Prostate gland (tissue), 2 donors: ENCODE data around the gene SMYD2.

Source experiments
- POLR2A ChIP-seq: fragments of 450-650 bp; IDR thresholded peaks from one replicate; pipeline ENCODE4 v1.6.1; 2016; ENCODE audit warnings: antibody characterized with exemption, mild to moderate bottlenecking
- TF ChIP-seq, protein P1 (sequence below), 4 experiments: fragments of 200-600 bp in 2 of 4; fragments of 450-650 bp in 2 of 4; sonication (generic) in 2 of 4; IDR thresholded peaks; 1 replicate in 3 of 4; 2 replicates in 1 of 4; pipeline ENCODE4 v1.5.1; 2016 to 2019; ENCODE audit warnings: antibody characterized with exemption in 4 of 4, mild to moderate bottlenecking in 2 of 4, moderate library complexity in 2 of 4

DNA sequence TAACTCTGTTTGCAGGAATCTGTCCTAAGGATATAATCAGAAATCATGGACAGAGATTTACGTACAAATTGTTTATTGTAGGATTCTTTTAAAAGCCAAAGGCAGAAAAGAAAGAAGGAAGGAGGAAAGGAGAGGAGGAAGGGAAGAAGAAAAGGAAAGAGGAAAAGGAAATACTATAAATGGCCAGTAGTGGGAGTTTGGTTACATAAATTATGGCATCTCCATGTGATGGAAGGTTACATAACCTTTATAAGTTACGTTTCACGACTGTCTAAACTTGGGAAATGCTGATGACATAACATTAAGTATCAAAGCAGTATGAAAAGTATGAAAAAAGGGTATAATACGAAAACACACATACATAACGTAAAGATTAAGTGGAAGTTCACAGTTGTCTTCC lies 39.0 kb downstream of the SMYD2 start:
- TF ChIP-seq POLR2A: no peak
- TF ChIP-seq, protein P1, sequence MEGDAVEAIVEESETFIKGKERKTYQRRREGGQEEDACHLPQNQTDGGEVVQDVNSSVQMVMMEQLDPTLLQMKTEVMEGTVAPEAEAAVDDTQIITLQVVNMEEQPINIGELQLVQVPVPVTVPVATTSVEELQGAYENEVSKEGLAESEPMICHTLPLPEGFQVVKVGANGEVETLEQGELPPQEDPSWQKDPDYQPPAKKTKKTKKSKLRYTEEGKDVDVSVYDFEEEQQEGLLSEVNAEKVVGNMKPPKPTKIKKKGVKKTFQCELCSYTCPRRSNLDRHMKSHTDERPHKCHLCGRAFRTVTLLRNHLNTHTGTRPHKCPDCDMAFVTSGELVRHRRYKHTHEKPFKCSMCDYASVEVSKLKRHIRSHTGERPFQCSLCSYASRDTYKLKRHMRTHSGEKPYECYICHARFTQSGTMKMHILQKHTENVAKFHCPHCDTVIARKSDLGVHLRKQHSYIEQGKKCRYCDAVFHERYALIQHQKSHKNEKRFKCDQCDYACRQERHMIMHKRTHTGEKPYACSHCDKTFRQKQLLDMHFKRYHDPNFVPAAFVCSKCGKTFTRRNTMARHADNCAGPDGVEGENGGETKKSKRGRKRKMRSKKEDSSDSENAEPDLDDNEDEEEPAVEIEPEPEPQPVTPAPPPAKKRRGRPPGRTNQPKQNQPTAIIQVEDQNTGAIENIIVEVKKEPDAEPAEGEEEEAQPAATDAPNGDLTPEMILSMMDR (IDR thresholded peaks at IDR 0.05): no peak
